ENCODE data around the gene SMC3.

Gene SMC3

GRCh38 chr10:110546077-110546476 is 21.4 kb upstream of the SMC3 start:
- no peak for DNase-seq

- peak in 1 of 2 donors; percentile 71 for DNase-seq
These were observed 20.9 kb upstream of the SMC3 start for GRCh38 chr10:110546499-110547110.

- peak; percentile 72 to 87 for DNase-seq
These were observed 20.2 kb upstream of the SMC3 start for GRCh38 chr10:110547139-110547761.

- DNase-seq = no peak
These were observed 19.5 kb upstream of the SMC3 start for GRCh38 chr10:110548002-110548401.

GRCh38 chr10:110549211-110549610 is 18.3 kb upstream of the SMC3 start:
- DNase-seq = no peak

- DNase-seq = no peak
These were observed 13.6 kb upstream of the SMC3 start for GRCh38 chr10:110553905-110554304.

- no peak for DNase-seq
These were observed 11.2 kb upstream of the SMC3 start for GRCh38 chr10:110556296-110556695.

GRCh38 chr10:110556969-110557601 is 10.4 kb upstream of the SMC3 start:
- peak; percentile 50 to 75 for DNase-seq

GRCh38 chr10:110558041-110558440 is 9.5 kb upstream of the SMC3 start:
- peak; percentile 53 to 74 for DNase-seq

GRCh38 chr10:110560012-110560411 is 7.5 kb upstream of the SMC3 start:
- no peak for DNase-seq

GRCh38 chr10:110561292-110561691 is 6.2 kb upstream of the SMC3 start:
- no peak for DNase-seq

GRCh38 chr10:110562348-110562747 is 5.1 kb upstream of the SMC3 start:
- no peak for DNase-seq

- no peak for DNase-seq
These were observed 4.4 kb upstream of the SMC3 start for GRCh38 chr10:110563132-110563531.

- no peak for DNase-seq
These were observed 859 bp upstream of the SMC3 start for GRCh38 chr10:110566472-110567200.

GRCh38 chr10:110568055-110568735 is 700 bp downstream of the SMC3 start:
- DNase-seq = peak; percentile 18 to 32

- DNase-seq = no peak
These were observed 1.6 kb downstream of the SMC3 start for GRCh38 chr10:110569122-110569521.

GRCh38 chr10:110569736-110570135 is 2.2 kb downstream of the SMC3 start:
- DNase-seq = no peak

- no peak for DNase-seq
These were observed 3.7 kb downstream of the SMC3 start for GRCh38 chr10:110571093-110571743.

- no peak for DNase-seq
These were observed 5.4 kb downstream of the SMC3 start for GRCh38 chr10:110572862-110573261.

GRCh38 chr10:110574420-110574819 is 6.9 kb downstream of the SMC3 start:
- DNase-seq = no peak

- no peak for DNase-seq
These were observed 8.7 kb downstream of the SMC3 start for GRCh38 chr10:110576220-110576619.

- no peak for DNase-seq
These were observed 9.6 kb downstream of the SMC3 start for GRCh38 chr10:110577056-110577455.

- DNase-seq = no peak
These were observed 16.5 kb downstream of the SMC3 start for GRCh38 chr10:110584006-110584405.
